HCT116 (cell line): ENCODE measurements around the gene SPRED1.

ENCODE experiments used
- CTCF ChIP-seq, 3 experiments: fragments of 200-600 bp in 1 of 3; sonication (generic) in 1 of 3; IDR thresholded peaks in 2 of 3; conservative IDR thresholded peaks in 1 of 3; 2 replicates each; pipeline ENCODE4 v1.5.1; 2012 to 2017; ENCODE audit warnings: low read depth in 2 of 3, low read length in 2 of 3, antibody characterized with exemption in 1 of 3, borderline replicate concordance in 1 of 3, control low read depth in 1 of 3, mild to moderate bottlenecking in 1 of 3, mixed read lengths in 1 of 3, mixed run types in 1 of 3, moderate library complexity in 1 of 3; ENCODE audit not compliant: insufficient read depth in 1 of 3
- EZH2 ChIP-seq: fragments of 200-600 bp; sonication (generic); IDR thresholded peaks from 2 replicates; pipeline ENCODE4 v1.6.1; 2017; ENCODE audit warnings: antibody characterized with exemption, mixed run types
- RAD21 ChIP-seq: IDR thresholded peaks from 2 replicates; pipeline ENCODE4 v1.6.1; 2012; ENCODE audit warnings: low read depth, mild to moderate bottlenecking

- TF ChIP-seq CTCF (IDR thresholded peaks at IDR 0.05 in 2 of 3, conservative IDR thresholded peaks at IDR 0.05 in 1 of 3; ENCODE audit: borderline replicate concordance in 1 of 3, insufficient read depth in 1 of 3, low read depth in 2 of 3, low read length in 2 of 3) (no peak), EZH2 (no peak), RAD21 (no peak)
Observed at GRCh38 chr15:38300395-38300794, 47.8 kb downstream of the SPRED1 start.
